CD4-positive, alpha-beta T cell (primary cell): ENCODE data around the gene EPB41L4B. TPM values are rescaled to one million over a fixed set of nuclear protein-coding genes. Genes with fewer than 3 reads are reported as not detected.

Source experiments
- ATAC-seq: fragments of 200-7000 bp; cut with Tn5 transposase; one replicate; pipeline ENCODE4 v1.10.0; 2022; ENCODE audit warnings: mild to moderate bottlenecking; ENCODE audit not compliant: poor library complexity
- CTCF ChIA-PET: fragments of 350-600 bp; sonication (Branson Sonifier 250); formaldehyde crosslinking; loops from one replicate; lab custom pipeline; 2021; ENCODE audit warnings: antibody characterized with exemption, inconsistent platforms; lab: Charles Lee
- POLR2A ChIA-PET: fragments of 350-600 bp; sonication (Branson Sonifier 250); formaldehyde crosslinking; loops from one replicate; lab custom pipeline; 2021; ENCODE audit warnings: antibody characterized with exemption, inconsistent platforms; lab: Charles Lee
- DNase-seq, 14 experiments: peaks; one replicate each; pipeline ENCODE4 v3.0.0-alpha.2; 2013 to 2020; ENCODE audit warnings: mixed read lengths in 2 of 14
- H3K27ac ChIP-seq, 2 donors: one replicate each; pipeline versions ENCODE4 v1.5.1 to v1.7.0; 2013; ENCODE audit warnings: low read length in 2 of 2, low read depth in 1 of 2, mild to moderate bottlenecking in 1 of 2
- H3K27me3 ChIP-seq, 2 experiments: 1 replicate in 1 of 2; 2 replicates in 1 of 2; pipeline versions ENCODE4 v1.6.1 to v1.7.0; 2013; ENCODE audit warnings: low read length in 2 of 2, control low read depth in 1 of 2, mild to moderate bottlenecking in 1 of 2, moderate library complexity in 1 of 2; ENCODE audit not compliant: insufficient read depth in 2 of 2, control insufficient read depth in 1 of 2
- H3K36me3 ChIP-seq: one replicate; pipeline ENCODE4 v1.6.1; 2013; ENCODE audit warnings: low read length, control low read depth; ENCODE audit not compliant: insufficient read depth
- H3K4me1 ChIP-seq: one replicate; pipeline ENCODE4 v1.6.1; 2013; ENCODE audit warnings: low read length, control low read depth; ENCODE audit not compliant: insufficient read depth
- H3K4me3 ChIP-seq: one replicate; pipeline ENCODE4 v1.5.1; 2013; ENCODE audit warnings: mild to moderate bottlenecking, low read length, moderate library complexity
- H3K9me3 ChIP-seq, 2 experiments: 1 replicate in 1 of 2; 2 replicates in 1 of 2; pipeline versions ENCODE4 v1.6.1 to v1.7.0; 2013; ENCODE audit warnings: low read length in 2 of 2, mild to moderate bottlenecking in 2 of 2, control low read depth in 1 of 2, moderate library complexity in 1 of 2; ENCODE audit not compliant: control insufficient read depth in 1 of 2, insufficient read depth in 1 of 2
- H3K27ac Mint-ChIP-seq: one replicate; pipeline ENCODE4 v1.8.0; 2020; ENCODE audit warnings: mixed read lengths
- H3K27me3 Mint-ChIP-seq: one replicate; pipeline ENCODE4 v1.8.0; 2021; ENCODE audit warnings: mixed read lengths
- H3K36me3 Mint-ChIP-seq: one replicate; pipeline ENCODE4 v1.8.0; 2021; ENCODE audit warnings: low read depth, mixed read lengths
- H3K4me1 Mint-ChIP-seq: one replicate; pipeline ENCODE4 v1.8.0; 2021; ENCODE audit warnings: low read depth, mixed read lengths
- H3K4me3 Mint-ChIP-seq: one replicate; pipeline ENCODE4 v1.8.0; 2020; ENCODE audit warnings: mild to moderate bottlenecking, mixed read lengths
- H3K9me3 Mint-ChIP-seq: one replicate; pipeline ENCODE4 v1.8.0; 2020; ENCODE audit warnings: mixed read lengths
- intact Hi-C, 2 experiments: fragments of 100-400 bp; cut with DNase I in 1 of 2; cut with micrococcal nuclease in 1 of 2; formaldehyde crosslinking; loops; one replicate each; pipeline versions ENCODE4 v1.15.1 to v1.9.0; 2023 to 2025; cut with DNase I, micrococcal nuclease
- total RNA-seq, 174 experiments: library from RNA in 2 of 174; stranded (reverse) in 2 of 174; gene quantifications; one replicate each; pipeline ENCODE4 v1.2.3 and lab custom pipeline; 2021 to 2026
- TF ChIP-seq, protein P1 (sequence below): fragments of 200-600 bp; IDR thresholded peaks from one replicate; pipeline ENCODE4 v1.8.0; 2022; ENCODE audit warnings: antibody characterized with exemption, mild to moderate bottlenecking

The EPB41L4B gene
- total RNA-seq, 2 experiments from 2014 or later: not detected

DNA sequence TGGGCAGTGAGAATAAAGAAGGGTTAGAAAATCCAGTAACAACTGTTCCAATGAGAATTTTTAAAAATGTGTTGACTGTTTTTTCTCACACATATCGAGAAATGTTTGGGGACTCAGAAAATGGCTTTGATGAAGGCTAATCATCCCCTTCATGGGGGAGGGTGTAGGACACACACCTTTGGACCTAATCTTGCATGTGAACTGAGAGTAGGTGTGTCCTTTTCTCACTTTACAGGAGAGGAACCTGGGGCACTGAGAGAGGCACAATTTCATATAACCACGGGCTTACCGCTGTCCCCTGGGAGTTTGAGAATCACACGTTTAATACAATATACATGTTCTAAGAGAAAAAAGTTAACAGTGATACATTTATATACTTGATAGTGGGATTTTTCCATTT is 171.1 kb downstream of the EPB41L4B start:
- H3K9me3 ChIP-seq: peaks cover 4 to 14% of the 10 kb centered on the region in 2 experiments
- ATAC-seq (no peak), DNase-seq (no peak)
- Mint-ChIP-seq H3K27me3 (peaks cover 6% of the 10 kb centered on the region), H3K9me3 (peaks cover 10% of the 10 kb centered on the region), H3K4me1 (no peaks in the 10 kb centered on the region), H3K4me3 (no peak overlapping the region), H3K36me3 (no peaks in the 10 kb centered on the region), H3K27ac (no peak overlapping the region)
- H3K4me3 ChIP-seq: no peak overlapping the region
- ChIA-PET CTCF (no interaction called here), POLR2A (no interaction called here)
- H3K27me3 ChIP-seq: no peaks in the 10 kb centered on the region
- H3K4me1 ChIP-seq: no peaks in the 10 kb centered on the region
- H3K27ac ChIP-seq: no peak overlapping the region
- TF ChIP-seq, protein P1, sequence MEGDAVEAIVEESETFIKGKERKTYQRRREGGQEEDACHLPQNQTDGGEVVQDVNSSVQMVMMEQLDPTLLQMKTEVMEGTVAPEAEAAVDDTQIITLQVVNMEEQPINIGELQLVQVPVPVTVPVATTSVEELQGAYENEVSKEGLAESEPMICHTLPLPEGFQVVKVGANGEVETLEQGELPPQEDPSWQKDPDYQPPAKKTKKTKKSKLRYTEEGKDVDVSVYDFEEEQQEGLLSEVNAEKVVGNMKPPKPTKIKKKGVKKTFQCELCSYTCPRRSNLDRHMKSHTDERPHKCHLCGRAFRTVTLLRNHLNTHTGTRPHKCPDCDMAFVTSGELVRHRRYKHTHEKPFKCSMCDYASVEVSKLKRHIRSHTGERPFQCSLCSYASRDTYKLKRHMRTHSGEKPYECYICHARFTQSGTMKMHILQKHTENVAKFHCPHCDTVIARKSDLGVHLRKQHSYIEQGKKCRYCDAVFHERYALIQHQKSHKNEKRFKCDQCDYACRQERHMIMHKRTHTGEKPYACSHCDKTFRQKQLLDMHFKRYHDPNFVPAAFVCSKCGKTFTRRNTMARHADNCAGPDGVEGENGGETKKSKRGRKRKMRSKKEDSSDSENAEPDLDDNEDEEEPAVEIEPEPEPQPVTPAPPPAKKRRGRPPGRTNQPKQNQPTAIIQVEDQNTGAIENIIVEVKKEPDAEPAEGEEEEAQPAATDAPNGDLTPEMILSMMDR: no peak
- intact Hi-C loops: no loop called here
- no peaks in the 10 kb centered on the region for H3K36me3 ChIP-seq

DNA sequence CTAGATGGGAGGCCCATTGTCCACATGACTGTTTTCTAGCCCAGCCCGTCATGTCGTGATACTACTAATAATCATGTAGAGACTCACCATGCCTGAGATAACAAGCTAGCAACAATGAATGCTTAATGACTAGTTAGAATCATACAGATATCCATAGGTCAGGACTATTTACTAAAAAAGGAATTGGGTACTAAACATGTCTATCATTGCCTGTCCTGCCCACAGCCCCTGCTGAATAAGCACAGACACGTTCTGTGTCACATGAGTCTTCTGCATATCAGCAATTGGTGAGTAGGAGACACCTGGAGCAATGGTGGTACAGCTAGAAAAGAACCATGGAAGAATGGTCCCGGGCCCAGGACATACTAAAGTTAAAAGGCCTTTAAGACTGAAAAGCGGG is 171.8 kb downstream of the EPB41L4B start:
- no peak for DNase-seq
- Mint-ChIP-seq H3K27me3 (peaks cover 6% of the 10 kb centered on the region), H3K4me1 (peaks cover under 1% of the 10 kb centered on the region), H3K27ac (no peak overlapping the region), H3K9me3 (peaks cover 7% of the 10 kb centered on the region), H3K4me3 (no peak overlapping the region), H3K36me3 (no peaks in the 10 kb centered on the region)
- Histone ChIP-seq H3K27ac (no peak overlapping the region), H3K36me3 (no peaks in the 10 kb centered on the region), H3K9me3 (peaks cover 4 to 13% of the 10 kb centered on the region in 2 experiments), H3K4me1 (peaks cover 2% of the 10 kb centered on the region), H3K4me3 (no peak overlapping the region), H3K27me3 (no peaks in the 10 kb centered on the region)
- TF ChIP-seq, protein P1: no peak
- ChIA-PET POLR2A (no interaction called here), CTCF (no interaction called here)
- intact Hi-C loops: no loop called here
- no peak for ATAC-seq

DNA sequence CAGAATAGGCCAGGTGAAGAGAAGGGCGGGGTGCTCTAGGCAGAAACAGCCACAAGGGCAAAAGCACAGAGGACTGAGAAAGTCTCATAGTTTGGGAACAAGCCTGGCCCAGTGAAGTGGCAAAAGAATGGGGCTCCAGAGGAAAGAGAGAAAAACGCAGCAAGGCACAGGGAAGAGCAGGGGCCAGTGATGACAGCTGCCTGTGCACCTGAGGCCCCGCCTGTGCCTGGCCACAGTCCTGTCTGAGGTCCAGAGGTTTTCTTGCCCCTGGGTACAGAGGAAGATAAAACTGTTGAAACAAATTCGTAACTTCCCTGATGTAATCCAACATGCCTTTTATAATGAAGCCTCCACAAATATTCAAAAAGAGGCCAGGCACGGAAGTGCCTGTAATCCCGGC is 175.8 kb downstream of the EPB41L4B start:
- no peaks in the 10 kb centered on the region for H3K36me3 ChIP-seq
- DNase-seq (no peak), ATAC-seq (no peak)
- peaks cover 6% of the 10 kb centered on the region for H3K27me3 Mint-ChIP-seq
- no peak overlapping the region for H3K27ac ChIP-seq
- TF ChIP-seq, protein P1: no peak
- H3K27ac Mint-ChIP-seq: no peak overlapping the region
- no peaks in the 10 kb centered on the region for H3K27me3 ChIP-seq
- H3K9me3 ChIP-seq: no peaks in the 10 kb centered on the region
- no peaks in the 10 kb centered on the region for H3K9me3 Mint-ChIP-seq
- peaks cover 5% of the 10 kb centered on the region for H3K4me1 ChIP-seq
- H3K4me3 Mint-ChIP-seq: no peak overlapping the region
- peaks cover 5% of the 10 kb centered on the region for H3K4me1 Mint-ChIP-seq
- intact Hi-C loops: no loop called here
- POLR2A ChIA-PET: no interaction called here
- CTCF ChIA-PET: no interaction called here
- no peaks in the 10 kb centered on the region for H3K36me3 Mint-ChIP-seq
- no peak overlapping the region for H3K4me3 ChIP-seq
